Mucosa of gallbladder (tissue), 1 donor: ENCODE data around the gene SLX9. TPM values are rescaled to one million over a fixed set of nuclear protein-coding genes. Genes with fewer than 3 reads are reported as not detected.
A peak's percentile ranks its signal among the peaks of the same experiment; 100 is the strongest.
"Not testable (repeated sequence)": the region's sequence is repeated elsewhere in the genome, so short reads cannot be mapped to it uniquely, and the experiment has no call there.

Experiments used
- DNase-seq: peaks from one replicate; pipeline ENCODE4 v3.0.0-alpha.2; 2020; ENCODE audit warnings: low spot score
- total RNA-seq: library from RNA; stranded (reverse); gene quantifications from one replicate; pipeline ENCODE4 v1.2.1, GENCODE V29; 2021
- donor health status: DM: no; HTN: no; CAD: no.

SLX9 gene
- total RNA-seq, 1 donor from 2014 or later = 34.6 TPM

DNA sequence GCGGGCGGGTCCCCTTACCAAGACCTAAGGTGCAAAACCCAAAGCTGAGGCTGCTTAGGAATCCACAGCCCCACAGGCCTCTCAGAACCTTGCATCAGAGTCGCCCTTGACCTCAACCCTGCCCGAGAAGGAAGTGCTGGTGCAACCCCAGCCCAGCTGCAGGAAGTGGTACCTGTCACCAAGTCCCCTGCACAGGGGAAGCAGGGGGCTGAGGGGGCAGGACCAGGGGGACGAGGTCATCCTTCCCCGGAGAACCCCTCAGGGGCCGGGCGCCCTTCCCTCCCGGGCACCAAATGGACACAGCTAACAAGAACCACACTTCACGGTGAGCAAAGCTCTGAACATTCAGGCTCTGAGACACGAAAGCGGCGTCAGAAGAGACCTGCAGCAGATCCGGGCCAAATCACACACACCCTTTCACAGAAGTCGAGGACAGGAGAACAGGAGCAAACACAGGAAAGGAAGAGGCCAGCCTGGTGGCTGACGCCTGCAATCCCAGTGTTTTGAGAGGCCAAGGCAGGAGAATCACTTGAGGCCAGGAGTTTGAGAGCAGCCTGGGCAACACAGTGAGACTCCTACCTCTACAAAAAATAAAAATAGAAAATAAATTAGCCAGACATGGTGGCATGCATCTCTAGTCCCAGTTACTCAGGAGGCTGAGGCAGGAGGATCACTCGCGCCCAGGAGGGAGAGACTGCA is 25.5 kb upstream of the SLX9 start:
- DNase-seq = peak; percentile 42

DNA sequence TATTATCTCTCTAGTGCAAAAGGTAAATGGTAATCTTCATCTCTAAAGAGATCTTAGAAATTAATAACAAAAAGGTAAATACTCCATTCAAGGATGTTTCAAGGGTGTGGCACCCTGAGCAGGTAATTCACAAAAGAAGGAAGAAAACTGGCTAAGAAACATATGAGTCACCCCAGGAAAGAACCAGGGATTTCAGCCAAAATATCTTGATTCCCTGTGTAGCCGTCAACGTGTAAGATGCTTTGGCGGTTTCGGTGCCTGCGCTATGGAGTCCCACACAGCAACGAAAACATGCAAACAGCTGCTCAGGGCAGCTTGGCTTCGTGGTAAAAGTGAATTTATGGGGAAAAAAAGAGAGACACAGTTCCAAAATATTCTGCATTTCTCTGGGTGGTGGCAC is 22.9 kb upstream of the SLX9 start:
- DNase-seq = no peak

DNA sequence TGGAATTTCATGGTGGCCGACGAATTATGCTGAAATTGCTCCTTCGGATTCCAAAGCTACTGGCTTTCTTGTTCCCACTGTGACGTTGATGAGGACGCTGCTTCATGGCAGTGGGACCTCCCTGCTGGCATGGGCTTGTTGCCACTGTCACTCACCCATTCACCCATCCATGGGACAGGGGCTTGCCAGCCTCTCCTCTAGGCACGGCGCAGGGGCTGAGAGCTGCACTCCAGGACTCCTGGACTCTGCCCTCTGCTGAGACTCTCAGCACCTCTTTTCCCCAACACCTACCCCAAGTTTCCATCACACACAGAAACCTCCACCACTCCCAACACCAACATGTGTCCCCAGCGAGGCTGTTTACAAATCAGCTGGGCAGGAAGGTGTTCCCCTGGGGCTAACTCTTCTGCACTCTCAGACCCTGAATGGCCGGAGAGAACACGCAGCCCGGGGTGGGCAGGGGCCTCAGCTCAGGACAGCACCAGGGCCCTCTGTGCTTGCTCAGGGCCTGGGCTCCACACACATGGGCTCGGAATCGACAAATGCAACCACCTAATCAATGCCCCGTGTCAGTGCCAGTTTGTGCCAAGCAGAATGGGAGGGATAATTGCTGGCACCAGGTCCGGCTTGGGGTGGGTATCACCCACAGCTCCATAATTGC is 22.3 kb upstream of the SLX9 start:
- DNase-seq = no peak

DNA sequence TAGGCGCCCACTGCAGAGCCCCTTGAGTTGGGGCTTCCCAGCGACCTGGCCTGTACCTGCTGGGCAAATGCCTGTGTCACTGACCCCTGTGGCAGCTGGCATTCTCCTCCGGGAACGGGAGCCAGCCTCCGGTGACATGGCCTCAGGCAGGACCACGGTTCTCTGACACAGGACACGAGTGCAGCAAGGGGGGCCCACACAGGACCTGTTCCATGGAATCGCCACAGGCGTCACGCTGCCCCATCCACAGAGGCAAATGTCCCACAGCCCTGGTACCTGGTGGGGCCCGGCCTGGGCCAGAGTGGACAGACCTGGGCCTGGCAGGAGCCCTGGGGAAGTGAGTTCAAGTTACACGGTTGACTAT is 21.7 kb upstream of the SLX9 start:
- DNase-seq = no peak

DNA sequence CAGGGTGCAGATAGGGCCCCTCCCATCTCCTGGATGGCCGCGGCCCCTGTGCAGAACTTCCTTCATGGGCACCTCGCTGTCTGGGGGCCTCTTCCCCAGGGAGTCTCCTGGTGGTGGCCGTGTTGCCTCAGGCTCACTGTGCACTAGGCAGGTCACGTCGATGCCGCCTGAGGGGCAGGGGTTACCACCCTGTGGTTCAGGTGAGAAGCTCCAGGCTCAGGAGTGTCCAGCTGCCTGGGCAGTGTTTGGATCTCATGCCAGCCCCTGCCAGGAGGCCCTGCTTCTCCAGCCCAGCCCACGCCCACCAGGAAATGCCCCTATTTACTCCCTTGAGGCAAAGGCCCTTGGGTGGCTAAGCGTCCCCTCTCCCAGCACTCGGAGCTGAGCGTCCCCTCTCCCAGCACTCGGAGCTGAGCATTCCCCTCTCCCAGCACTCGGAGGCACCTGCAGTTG is 21.2 kb upstream of the SLX9 start:
- no peak for DNase-seq

DNA sequence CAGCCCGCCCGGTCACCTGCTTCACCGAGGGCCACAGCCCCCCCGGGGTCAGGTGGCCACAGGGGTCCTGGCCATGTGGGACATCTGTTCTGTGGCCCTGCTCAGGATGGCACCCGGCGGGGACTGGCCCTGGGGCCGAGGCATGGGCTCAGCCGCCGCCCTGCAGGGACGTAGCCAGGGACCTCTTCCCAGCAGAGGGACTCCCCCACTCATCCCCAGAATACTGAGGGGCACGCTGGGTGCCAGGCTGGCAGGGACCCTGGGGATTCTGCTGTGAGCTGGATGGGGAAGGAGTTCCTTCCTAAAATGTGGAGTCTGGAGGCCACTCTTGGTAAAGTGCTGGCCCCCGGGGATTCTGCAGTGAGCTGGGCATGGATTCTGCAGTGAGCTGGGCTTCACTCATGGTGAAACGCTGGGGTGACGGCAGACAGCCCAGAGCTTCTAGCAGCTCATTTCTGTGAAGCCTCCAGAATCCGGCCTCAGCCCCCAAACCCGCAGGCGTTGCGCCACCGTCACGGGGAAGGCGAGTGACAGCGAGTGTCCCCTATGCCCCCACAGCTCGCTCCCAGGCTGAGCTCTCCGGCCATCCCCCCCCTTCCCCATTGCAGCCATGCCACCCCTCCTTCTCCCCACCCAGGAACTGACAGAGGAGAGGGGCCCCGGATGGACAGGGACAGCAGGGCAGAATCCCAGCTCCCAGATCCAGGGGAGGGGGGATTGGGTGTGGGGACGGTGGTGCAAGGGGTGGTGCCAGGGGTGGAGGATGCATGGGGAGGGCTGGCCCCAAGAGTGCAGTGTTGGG is 20.5 kb upstream of the SLX9 start:
- DNase-seq = no peak

DNA sequence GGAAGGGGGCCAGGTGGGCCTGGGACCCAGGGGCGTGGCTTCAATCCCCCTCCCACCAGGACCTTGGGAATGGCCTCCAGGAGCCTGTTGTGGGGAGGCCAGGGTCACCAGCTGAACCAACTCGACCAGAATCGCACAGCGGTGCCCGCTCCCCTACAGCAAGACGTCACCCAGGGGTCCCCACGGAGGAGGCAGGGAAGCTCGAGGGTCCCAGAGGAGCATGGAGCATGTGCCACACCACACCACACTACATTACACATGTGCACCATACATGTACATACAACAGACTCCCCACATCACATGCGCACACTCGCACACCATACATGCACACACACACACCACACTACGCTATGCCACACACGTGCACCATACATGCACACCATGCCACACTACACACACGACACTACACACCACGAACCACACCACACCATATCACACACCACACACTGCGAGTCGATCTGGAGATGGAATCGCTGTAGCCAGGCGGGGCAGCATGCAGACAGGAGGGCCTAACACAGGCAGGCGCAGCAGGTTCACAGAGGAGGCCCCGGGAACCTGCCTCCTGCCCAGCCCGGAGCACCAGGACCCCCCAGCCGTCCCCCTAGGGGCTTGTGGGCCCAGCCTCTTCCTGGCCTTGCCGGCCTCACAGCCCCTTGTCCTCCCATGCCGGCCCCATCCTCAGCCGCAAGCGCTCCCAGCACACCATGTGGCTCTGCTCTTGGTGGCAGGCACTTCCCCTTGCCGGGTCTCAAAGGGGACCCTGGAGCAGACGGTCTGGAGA is 19.7 kb upstream of the SLX9 start:
- DNase-seq = no peak

DNA sequence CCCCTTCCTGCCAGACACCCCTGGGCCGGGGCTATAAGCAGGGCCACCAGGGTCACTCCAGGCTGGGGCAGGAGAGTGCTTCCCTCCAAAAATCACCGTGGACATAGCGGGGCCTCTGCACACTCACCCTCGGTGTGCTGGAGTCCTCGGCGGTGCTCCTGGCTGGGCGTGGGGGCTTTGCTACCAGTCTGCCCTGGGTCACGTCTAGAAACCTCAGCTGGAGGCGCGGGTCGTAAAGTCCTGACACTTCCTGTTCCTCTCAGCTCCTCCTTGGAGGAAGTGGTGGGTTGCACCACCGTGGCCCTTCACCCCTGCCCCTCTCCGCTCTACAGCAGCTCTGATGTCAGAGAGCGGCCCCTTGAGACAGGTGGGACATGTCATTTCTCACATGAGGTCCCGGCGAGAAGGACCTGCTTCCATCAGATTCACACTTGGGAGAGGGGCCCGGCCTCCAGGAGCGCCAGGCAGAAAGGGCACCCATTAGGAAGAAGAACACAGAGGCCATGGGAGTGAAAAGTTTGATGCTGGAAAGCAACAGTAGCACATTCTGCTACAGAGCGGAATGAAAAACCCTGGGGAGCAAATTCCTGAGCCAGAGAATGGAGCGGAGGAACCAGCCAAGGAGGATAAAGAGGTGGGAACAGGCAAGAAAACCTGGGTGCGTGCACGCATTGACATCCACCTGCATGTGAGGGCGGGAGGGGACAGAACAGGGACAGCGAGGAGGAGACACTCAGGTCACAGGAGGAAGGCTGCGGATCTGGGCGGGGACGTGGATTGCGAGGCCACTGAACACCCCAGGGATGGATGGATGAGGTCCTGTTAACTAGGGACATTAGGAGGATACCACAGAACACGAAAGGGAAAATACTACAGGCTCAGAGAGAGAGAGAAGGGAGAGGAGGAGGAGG is 18.9 kb upstream of the SLX9 start, which contains the start of gene ITGB2:
TSS of gene ITGB2 (minus strand) at position 206 of the 911 bp plus-strand sequence. CDS start 10,117 bp downstream, outside the sequence.
- no peak for DNase-seq

DNA sequence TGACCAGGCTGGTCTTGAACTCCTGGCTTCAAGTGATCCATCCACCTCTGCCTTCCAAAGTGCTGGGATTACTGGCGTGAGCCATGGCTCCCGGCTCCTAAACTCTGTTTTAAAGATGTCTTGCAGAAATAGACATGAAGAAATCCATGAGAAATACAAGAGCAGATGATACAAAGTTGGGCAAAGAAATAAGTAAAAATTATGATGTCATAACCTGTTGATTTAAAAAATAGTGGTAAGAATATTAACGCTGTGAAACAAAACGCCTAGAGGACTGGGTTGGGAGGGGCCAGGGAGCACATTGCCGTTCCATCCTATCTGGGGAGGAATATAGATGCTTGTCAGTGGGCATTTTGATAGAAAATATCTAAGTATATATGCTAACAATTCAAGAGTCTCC is 17.9 kb upstream of the SLX9 start:
- no peak for DNase-seq

DNA sequence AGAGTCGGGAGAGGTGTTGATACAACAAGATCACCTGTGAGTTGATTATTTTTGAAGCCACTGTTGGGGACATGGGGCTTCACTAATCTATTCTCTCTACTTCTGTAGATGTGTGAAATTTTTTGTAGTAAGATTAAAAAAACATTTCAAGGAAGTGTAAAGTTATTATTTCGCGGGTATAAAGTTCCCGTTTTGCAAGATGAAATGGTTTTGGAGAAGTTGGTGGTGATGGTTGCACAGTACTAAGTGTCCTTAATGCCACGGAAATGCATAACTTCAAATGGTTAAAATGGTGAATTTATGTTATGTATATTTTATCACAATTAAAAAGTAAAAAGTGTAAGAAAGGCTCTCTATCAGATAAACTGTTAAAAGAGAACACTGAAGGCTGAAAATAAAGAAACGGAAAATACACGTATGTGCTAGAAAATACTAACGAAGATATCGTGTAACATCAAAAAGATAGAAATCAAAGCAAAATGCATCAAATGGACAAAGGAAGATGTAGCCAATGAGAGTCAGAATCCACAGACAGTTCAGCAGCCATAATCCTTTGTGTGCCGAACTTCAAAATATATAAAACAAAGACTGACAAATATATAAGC is 16.2 kb upstream of the SLX9 start:
- no peak for DNase-seq

DNA sequence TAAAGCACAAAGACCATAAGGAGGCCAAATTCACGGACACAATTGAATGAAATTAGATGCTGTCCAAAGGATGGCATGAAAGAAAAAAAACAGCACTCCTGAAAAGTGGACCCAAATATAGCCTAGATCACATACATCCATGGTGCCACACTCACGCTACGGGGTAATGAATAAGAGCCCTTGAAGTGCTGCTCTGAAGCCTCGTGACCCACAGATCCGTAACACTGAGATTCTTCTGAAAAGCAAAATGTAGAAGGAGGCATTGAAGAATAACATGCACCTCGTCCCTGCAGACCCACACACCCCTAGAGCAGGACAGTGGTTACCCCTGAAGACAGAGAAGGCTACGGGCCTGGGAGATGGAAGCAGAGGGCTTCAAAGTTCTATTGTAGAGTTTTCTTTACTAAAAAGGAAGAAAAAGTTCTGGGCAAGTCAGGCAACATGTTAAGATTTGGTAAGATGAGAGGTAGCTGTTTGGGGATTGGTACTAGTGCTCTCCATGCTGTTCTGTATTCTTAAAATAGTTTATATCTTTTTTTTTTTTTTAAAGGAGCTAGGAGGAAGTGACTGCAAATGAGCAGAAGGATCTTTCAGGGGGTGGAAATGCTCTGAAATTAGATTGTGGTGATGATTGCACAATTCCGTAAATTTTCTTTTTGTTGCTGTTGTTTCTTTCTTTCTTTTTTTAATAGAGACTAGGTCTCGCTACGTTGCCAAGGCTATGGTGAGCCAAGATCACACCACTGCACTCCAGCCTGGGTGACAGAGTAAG is 15.0 kb upstream of the SLX9 start:
- DNase-seq = no peak

DNA sequence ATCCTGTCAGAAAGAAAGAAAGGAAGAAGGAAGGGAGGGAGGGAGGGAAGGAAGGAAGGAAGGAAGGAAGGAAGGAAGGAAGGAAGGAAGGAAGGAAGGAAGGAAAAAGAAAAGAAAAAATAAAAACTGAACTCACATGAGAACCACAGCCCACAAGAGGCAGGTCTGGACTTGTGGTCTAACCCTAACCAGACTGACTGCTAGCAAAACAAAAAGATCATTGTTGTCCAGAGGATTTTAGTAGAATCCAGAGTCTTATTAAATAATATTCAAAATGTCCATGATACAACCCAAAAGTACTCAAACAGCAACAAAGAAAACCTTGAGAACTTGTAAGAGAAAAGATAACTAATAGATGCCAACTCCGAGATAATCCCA is 14.5 kb upstream of the SLX9 start:
- no peak for DNase-seq

DNA sequence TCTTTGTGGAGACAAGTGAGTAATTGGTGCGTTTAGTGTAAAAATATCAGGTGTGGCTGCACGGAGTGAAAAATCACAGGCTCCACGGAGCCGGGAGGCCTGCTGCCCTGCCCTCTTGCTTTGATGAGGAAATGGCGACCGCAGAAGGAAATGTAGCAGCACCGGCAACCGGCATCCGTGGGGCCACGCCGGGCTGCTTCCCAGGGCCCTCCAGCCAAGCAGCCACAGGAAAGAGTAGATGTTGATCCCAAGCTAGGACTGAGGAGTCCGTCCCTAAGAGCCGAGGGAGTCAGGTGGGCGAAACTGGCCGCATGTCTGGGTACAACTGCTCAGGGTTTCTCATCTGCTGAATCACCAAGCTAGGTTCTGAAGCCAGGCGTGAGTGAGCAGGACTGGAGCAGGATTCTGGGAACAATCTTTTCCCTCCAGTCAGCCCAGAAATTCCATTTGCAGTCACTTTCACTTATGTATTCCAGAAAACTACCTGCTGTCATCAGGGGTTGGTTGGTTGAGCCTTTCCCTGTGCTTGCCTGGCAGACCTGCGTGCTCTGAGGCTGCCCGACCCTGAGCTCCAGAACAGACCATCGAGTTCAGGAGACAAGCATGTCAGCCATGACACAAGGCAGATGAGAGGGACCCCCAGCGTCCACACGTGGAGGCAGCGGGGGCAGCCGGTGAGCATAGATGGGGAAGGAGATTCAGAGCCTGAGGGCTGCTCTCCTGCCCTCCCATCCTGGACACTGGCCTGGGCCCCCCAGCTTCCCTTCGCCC is 13.3 kb upstream of the SLX9 start:
- no peak for DNase-seq

DNA sequence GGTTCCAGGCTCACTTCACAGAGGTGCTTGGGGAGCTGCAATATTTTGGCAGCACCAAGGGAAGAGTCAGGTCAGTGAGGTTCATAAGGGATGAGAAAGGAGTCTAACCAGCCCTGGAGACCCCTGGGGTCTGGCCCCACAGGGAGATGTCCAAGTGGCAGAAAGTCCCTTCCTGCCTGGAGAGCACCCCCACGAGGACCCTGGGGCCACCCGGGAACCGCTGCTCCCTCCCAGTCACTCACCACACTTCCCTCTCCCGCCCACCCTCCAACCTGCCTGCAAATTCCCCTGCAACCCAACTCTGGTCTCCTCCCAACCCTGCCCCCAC is 12.6 kb upstream of the SLX9 start:
- no peak for DNase-seq

DNA sequence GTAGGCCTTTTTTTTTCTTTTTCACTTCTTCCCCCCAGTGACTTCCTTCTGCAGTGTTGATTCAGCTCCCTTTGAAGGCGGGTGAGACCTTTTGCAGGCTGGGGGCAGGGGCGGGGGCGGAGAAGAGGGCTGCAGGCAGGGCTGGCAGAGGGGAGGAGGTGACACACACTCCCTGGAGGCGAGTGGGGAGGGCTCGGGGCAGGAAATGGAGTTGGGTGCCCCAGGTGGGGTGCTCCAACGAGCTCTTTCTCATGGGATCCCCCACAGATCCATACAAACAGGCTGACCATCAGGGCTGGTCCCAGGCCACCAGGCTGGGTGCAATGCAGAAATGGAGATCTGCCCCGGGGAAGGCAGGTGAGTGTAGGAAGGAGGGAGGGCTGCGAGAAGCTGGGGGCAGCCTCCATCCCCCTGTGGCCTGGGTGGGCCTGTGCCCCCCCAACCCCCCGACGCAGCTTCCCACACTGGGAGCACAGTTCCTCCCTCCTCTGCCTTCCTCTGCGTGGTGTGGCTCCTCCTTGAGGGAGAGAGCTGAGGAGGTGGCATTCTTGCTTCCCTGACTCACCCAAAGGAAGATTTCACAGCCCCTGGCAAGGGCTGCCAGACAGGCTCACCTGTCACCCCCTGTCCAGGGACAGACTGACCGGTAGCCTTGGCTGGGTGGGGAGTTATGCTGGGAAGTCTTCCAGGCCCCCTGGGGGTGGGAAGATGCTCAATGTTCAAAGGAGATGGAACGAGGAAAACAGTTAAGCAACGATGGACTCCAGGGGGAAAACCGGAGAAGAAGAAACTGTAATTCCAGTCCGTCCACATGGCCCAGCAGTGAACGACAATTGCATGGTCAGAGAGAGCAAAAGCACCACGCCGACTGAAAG is 12.0 kb upstream of the SLX9 start:
- DNase-seq = peak; percentile 59

DNA sequence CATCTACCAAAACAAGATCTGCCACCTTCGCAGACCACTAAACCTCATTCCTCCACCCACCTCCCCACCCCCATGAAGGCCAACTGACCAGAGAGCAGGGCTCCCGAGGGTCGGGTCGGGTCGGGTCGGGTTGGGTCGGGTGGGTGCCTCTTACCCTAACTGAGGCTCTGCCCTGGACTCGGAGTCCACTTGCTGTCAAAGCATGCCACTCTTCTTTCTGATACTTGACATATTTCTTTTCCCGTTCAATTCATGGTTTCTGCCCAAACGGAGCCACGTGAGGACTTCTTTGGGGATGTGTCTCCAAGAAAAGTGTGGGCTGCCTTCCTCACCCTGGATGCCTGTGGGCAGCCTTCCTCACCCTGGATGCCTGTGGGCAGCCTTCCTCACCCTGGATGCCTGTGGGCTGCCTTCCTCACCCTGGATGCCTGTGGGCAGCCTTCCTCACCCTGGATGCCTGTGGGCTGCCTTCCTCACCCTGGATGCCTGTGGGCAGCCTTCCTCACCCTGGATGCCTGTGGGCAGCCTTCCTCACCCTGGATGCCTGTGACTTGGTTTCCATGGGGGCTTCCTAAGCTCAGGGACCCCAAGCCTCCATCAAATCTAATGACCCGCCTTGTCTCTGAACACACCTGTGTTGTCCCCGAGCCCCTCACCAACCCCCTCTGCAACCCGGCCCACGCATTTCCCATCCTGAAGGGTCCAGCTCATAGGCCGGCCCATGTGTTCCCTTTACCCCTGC is 11.2 kb upstream of the SLX9 start:
- DNase-seq = not testable (repeated sequence)

DNA sequence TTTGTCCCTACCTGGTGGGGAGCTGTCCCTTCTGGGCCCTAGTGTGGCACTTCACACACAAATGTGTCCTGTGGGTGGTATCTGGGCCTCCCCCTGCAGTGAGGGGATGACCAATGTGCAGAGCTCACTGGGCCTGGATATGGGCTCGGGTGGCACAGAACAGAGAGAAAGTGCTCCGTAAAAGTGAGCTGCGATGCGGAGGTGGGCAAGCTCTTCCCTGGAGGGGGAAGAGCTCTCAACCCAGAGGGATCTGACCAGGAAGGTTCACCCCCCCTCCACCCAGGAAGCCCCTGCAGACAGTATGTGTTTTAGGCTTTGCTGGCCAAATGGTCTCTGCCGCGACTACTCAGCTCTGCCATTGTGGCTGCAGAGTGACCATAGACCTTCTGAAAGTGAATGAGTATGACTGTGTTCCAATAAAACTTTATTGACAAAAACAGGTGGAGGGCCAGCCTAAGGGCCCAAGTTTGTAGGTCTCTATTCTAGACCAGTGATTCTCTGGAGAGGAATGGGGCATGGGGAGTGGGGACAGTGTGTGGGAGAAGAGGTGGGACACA is 10.5 kb upstream of the SLX9 start:
- DNase-seq = no peak
